ENCODE measurements around the gene EFHC1.

Gene EFHC1

DNA sequence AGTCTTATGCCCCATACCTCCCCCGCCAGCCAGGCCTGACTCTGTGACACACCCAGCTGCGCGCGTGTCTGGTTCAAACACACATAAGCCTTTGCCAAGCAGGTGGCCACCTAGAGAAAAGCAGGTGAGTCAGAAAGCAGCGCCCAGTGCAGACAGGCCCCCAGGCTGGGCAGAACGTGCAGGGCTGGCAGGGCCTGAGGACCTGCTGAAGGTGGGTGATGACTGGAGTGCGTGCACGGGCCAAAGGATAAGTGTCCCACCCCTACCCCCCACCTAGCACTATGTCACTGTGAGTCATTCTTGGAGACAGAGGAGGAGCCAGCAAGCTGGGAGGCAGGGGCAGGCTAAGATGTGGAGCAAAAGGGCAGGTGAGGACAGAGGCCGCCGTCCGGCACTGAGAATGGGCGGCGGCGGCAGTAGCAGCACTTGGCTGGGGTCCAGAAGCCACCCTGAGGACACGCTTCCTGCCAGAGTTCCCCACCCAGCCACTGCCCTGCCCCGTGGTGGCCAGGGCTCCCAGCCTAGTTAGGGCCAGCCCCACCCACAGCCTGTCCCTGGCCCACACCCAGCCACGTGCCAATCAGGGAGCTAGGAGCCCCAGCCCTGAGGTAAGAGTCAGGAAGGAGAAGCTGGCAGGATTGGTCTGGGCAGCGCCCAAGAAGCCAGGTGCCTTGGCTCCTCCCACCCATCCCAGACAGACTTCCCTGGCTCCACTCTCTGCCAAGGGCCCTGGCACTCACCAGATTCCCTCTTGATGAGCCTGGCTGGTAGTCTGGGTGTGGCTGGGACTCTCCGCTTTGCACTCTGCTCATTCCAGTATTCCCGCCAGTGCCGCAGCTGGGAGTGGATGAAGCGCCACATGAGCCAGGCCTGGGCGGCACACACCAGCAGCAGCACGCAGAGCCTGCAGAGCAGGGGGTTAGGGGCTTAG is 84.0 kb downstream of the EFHC1 start:
- no peak for DNase-seq

DNA sequence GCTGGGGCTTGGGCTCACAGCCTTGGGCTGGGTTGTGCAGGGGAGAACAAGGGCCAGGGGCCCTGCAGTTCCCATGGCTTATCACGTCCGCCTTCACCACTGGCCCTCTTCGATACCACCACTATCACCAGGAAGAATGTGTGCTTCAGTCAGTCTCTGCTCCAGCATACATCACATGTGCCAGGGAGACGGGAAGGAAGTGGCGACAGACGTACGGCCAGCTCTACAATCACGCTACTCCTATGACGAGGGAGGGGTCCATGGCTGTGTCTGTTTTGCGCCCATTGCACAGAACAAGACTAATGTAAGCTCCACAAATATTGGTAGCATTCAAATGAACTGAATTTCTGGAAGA is 84.6 kb downstream of the EFHC1 start:
- no peak for DNase-seq

DNA sequence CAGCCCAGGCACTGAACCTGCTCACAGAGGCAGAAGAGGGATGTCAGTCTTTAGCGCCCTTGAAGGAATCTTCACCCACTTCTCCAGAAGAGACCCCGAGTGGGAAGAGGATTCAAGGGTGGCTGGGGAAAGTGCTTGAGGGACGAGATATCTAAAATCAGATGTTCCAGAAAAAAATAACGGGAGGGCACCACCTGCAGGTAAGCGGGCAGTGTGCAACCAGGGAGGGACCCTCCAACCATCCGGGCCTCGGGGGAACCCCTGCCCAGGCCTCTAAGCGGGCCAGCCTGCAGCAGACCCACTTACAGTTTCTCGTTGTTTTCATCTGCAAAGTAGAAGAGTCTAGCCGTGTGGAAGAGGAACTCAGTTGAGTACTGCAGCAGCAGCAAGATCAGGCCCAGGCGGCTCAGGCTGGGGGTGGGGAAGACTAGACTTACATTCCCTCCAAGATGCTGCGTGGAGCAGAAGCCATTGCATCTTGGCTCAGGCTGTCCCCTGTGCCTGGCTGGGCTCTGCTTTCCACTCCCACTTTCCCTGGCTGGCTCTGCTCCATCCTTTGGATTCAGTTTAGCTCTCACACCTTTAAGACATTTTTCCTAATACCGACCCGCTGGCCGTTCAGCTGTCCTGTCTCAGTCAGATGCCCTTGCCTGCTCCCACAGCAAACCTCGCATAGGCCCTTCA is 85.7 kb downstream of the EFHC1 start:
- no peak for DNase-seq

DNA sequence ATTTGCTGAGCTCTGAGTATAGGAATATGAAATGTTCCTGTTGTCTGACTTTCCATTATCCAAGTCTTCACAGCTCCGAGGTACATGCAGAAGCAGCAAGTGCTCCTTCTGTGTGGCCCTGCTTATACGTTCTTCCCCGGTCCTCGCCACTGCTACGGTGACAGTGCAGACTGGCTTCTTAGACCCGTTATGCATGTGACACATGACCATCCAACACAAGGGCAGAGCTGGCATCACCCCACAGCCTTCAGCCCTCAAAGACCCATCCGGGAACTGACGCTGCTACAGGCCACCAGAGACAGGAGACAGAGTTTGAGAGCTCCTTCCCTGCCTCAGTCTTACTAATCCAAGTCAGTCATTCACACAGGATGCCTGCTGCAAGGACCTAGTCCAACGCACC is 86.3 kb downstream of the EFHC1 start:
- DNase-seq, result no peak

DNA sequence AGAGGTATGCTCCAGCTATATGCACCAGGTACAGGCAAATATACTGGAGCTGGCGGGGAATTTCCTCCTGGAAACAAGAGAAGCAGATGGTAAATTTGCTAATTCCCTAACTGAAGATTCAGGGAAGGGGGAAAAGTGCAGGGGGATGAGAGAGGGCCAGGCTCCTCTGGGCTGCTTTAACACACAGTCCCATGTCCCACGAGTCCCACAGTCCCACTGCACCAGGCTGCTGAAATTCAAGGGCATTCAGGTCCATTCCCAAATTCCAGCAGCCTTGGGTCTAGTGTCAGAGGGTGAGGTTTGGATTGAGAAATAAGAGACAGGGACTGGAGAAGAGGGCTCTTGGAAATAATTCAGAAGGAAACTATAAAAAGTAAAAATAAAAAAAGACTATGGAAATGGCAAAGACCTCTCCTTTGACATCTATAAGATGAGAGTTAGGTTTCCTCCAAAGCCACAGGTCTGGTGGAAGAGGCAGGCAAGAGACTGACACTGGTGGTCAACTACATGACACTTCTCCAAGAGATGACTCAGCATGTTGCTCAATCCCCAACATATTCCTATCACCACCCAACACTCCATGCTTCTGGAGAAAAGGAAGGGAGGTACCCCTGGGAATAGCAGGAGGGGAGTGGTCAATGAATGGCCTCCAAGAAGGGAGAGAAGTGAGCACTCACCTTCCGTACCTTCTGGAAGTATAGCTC is 87.6 kb downstream of the EFHC1 start:
- no peak for DNase-seq

DNA sequence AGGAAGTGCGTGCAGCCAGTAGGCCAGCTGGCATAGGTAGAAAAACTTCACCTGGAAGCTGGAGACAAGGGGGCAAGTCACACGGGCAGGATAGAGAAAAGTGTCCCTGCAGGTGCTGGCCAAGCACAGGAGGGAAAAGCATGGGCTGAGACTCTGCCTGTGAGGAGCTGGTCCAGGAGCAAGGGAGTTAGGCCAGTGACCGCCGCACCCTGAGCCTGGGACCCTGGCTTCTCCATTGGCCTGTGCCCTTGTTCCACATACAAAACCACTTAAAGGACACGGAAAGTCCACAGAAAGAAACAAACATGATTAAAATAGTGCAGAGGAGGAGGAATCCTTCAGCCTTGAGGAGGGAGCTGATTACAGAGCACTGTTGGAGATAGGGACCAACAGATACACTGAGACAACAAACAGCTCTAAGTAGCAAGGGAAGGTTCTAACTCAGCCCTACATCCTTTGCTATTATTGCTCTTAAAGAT is 88.2 kb downstream of the EFHC1 start:
- DNase-seq, result no peak

DNA sequence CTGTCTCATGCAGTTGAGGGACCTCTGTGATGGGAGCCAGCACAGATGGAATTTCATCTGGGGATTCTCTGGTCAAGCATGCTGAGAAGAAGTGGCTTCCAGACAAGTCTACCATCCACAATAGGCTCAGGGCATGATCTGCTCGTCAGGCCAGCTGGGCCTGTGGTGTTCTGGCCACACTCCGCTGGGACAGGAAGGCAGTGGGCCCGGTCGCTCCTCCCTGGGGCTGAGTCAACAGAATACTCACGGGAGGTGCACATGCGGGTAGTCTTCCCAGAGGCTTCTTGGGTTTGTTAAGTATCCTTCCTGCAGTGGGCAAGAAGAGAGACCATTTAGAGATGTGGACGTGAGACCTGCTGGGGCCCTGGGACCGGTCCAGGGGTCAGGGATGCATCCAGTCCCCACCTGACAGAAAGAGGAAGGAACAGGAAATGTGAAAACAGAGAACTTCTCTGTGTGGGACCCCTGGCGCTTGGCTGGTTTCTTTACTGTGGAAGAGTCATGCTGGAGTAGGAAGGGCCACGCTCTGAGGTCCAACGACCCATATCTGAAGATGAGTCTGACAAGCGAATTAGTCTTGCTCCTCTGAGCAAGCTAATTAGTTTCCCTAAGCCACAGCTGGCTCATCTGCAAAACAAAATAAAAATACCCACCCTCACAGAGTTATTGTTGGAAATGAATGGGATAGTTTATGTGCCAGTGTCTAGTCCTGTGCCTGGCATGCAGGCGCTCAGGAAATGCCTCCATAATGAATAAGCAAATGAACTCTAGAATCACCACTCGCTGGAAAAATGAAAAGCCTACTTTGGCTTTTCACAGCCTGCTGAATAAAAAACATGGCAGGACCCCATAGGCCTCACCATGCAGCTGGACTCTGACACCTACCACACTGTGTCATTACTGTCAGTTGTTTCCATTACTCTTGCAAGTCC is 89.4 kb downstream of the EFHC1 start:
- DNase-seq, result no peak

DNA sequence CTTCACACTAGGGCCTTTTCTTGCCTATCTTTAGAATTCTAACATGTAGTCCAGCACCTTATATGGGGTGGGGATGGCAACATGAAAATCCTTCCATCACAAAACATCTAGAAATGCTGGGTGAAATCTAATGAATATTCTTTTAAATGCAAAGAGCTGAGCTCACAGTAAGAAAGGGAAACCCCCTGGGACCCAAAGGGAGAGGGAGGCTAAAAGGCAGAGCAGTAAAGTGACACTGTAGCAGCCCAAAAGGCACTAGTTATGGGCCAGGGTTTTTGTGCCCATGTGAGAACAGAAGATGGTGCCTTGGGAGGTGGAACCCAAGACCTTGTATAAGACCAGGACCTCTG is 90.0 kb downstream of the EFHC1 start:
- DNase-seq, result no peak

DNA sequence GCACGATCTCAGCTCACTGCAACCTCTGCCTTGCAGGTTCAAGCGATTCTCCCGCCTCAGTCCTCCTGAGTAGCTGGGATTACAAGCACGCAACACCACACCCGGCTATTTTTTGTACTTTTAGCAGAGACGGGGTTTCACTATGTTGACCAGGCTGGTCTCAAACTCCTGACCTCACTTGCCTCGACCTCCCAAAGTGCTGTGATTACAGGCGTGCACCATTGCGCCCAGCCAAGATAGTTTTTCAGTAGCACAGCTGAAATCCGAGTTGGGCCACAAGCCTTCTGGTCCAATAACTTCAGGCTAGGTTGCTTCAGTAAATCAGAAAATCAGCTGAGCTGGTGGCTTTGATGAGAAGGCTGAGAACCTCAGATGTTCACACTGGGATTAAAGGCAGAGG is 91.0 kb downstream of the EFHC1 start:
- no peak for DNase-seq

DNA sequence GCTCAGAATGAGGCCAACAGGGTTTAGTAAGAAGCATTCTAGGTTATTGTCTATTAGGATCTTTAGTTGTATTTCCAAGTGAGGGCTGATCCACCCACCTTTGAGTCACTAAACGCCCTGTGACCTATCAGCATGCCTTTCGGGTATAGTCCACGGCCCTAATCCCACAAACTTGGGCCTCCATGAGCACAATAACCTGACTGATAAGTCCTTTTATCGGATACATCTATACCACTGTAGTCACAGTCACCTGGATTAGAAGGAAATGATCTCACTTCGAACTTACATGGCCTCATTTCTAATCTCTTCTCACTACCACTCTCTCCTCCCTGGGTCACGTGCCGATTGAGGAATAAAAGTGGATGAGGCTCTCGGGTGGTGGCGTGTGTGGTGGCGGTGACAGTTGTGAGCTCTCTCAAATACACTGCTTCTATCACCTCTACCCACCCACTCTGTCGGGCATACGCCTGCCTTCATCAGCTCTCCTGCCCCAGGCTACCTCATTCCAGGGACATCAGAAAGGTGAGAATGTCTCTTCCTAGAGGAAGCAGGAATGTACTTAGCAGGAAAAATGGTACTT is 91.5 kb downstream of the EFHC1 start:
- DNase-seq, result no peak

DNA sequence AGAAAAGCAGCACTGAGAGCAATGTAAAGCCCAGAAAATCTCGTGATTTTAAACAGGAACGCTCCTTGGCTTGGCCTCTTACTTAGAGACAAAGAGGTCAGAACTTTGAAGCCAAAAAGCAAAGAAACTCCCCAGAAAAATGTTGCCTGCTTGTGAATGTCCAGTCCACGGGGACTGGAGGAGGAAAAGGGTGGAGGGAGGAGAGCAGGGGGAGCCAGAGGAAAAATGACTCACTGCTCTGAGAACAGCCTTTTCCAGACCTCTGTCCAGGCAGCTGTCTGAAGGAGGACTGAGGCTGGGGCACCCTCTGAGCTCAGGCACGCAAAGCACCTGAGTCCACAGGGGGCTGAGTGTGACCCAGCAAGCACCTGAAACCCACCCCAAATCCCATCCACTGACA is 92.1 kb downstream of the EFHC1 start:
- DNase-seq, result no peak

DNA sequence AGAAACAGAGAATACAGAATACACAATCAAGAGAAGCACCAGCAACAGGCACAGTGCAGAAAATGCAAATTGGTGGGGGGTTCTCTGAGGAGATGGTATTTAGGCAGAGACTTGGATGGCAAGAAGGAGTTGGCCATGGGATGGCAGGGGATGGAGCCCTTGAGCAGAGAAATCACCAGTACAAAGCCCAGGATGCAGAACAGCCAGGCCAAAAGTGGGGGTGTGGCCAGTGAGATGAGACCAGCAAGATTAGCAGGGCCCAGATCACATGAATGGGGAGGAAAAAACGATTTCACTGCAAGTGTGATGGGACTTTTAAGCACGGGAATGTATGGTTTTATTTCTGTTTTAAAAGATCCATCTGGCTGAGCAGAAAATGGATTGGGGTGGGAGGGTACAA is 93.3 kb downstream of the EFHC1 start:
- DNase-seq, result no peak

DNA sequence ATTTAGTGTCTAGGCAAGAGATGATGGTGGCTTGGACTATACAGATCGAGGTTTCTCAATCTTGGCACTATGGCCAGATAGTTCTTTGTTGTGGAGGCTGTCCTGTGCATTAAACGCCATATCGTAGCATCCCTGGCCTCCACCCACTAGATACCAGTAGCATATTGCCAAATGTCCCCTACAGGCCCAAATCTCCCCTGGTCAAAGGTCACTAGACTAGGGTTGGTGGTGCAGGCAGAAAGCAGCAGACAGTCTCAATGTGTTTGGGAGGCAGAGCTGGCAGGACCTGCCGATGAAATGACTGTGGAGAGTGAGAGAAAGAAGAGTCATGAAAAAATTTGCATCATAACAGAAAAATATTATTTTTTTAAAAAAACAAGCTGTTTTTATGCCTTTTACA is 93.8 kb downstream of the EFHC1 start:
- no peak for DNase-seq

DNA sequence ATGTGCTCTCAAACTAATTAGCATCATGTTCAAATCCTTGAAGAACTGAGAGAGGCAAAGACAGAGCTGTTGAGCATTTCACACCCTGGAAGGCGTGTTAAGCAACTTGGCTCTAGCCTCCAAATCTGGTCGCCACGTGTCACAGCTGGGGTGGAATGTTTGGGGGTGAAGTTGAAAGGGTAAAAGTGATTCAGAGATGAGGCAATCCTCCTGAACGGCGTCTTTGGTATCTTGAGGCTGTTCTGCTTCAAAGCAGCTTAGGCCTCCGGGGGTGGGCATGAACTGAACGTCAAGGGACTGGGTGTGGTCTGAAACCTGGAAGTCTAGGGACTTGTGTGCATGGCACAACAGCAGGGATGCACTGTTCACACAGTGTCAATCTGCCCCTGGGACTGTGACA is 94.4 kb downstream of the EFHC1 start:
- DNase-seq, result no peak

DNA sequence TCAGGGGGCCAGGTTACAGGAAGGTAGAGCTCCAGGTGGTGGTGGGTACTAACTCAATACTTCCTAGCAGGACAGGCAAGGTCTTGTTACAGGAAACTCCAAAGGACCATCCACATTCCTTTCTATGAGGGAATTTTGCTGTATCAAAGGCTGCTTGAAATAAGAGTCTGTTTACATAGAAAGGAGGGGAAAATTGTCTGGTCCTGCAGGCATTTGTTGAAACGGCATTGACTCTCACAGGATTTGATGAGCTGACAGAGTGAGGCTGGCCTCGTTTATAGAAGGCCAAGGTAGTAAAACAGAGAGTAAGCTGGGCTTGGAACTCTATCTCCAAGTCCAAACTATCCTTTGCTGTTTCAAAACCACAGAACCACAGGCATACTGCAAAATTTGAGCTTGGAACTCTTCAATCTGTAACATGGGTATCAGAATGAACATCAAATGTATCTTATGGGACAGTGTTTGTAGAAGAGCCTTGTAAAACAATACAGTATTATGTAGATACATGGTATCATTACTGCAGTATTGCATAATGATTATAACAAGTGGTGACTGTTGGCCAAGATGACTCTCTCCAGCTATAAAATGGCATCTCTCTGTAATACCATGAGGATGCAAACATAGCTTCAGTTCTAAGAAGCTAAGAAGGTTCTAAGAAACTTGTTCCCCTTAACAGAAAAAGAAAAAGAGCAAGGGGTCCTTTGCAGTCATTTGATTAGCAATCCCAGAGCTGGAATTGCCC is 95.2 kb downstream of the EFHC1 start:
- DNase-seq, result no peak

DNA sequence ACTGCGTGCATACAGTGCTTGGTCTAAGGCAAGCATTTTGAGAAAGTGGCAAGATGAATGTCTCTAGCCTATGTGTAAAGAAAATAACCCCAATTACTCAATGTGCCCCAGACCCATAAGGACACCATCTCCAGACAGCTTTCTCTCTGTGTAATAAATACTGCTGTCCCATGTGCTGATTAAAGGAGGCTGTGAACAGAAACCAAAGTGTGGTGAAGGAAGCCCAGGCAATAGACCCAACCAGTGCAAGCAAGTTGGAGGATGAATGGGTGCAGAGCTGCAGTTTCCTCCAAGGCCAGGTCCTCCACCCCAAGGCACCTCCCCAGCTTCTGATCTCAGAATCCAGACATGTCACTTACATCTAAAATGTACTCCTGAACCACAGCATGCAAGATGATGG is 96.1 kb downstream of the EFHC1 start:
- DNase-seq, result no peak

DNA sequence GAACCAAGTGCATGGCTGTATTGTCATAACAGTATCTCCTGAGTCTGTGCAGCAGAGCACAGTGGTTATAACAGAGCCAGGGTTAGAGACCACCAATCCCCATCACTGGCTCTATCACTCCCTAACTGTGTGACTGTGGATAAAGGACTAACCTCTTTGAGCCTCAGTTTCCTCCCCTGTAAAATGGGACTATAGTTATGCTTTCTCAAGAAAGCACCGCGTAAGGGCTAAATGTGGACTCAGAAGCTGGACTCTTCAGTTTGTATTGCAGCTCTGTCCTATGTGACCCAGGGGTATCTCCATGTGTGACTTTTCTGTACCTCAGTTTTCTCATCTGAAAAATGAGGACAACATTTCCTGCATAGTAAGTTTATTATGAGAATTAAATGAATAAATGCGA is 96.8 kb downstream of the EFHC1 start:
- DNase-seq, result no peak

DNA sequence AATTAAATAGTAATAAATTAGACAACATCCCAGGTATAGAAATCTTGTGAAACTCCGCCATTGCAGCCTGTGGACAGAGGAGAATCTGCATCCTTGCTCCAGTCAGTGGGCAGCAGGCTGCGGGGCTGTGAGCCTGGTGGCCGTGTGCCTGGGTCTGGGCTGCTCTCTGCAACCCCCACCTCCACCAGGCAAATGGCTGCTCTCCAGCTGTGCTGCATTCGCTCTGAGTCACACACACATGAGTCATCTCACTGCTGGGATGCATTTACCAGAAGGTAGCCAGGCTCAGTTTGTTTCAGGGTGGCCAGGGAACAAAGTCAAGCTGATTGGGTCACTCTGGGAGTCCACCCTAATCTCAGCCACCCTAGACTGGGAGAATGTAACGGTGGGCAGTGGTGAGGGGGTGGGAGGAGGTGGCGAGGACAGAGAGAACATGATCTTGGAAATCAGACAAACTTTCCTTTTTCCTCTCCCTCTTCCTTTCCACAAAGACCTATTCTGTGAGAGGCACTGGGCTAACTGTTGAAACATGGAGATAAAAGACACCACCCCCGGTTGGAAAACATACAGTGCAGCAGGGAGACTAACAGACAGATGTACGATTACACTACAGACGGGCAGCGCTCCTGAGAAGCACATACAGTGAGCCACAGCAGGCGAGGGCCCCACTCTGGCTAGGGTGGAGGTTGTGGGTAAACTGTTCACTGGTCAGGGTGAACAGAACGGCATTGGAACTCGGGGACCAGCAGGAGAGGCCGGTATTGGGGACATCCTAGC is 97.5 kb downstream of the EFHC1 start:
- DNase-seq, result peak; percentile 16 to 29

DNA sequence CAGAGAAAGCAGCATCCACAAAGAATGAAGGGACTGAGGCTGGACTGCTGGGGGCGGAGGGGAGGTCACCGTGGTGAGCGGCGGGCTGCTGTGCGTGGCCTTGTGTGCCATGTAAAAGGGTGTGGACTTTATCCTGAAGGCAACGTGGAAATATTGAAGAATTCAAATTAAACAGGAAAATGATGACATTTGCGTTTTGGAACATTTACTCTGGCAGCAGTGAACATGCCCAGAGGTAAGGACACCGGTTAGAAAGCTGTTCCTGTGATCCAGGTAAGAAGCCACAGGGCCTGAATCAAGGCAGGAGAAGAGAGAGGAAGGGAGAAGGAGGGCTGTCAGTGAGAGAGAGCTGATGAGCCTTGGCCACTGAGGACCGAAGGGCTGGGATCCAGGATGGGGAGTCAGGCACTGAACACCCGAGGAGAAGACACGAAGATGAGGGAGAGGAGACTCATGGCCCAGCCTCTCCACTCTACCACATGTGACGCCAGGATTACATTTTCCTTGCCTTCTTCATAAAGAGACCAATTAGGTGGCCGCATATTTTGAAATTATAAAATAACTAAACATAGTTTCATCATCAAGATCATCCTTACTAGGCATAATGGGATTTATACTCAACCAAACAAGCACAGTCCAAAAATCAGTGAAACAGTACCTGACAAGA is 98.3 kb downstream of the EFHC1 start:
- DNase-seq, result no peak

DNA sequence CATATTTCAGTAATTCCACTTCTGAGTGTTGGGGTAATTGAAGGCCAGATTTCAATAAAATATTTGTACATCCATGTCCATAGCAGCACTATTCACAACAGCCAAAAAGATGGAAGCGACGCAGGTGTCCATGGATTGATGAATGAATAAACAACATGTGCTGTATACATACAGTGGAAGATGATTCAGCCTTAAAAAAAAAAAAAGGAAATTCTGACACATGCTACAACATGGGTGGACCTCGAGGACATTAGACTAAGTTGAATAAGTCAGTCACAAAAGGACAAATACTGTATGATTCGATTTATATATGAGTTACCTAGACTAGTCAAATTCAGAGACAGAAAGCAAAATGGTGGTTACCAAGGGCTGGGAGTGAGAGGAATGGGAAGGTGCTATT is 99.5 kb downstream of the EFHC1 start:
- no peak for DNase-seq
